ENCODE data around the gene C9.
A peak's percentile ranks its signal among the peaks of the same experiment; 100 is the strongest.
"Not testable (repeated sequence)": the region's sequence is repeated elsewhere in the genome, so short reads cannot be mapped to it uniquely, and the experiment has no call there.

C9 gene

GRCh38 chr5:39323542-39323941 lies 40.8 kb downstream of the C9 start:
- DNase-seq = no peak

- DNase-seq = no peak
Observed at GRCh38 chr5:39319395-39319794, 44.9 kb downstream of the C9 start.

GRCh38 chr5:39316464-39316863 lies 47.8 kb downstream of the C9 start:
- DNase-seq = not testable (repeated sequence)

GRCh38 chr5:39315995-39316394 lies 48.3 kb downstream of the C9 start:
- DNase-seq = no peak

GRCh38 chr5:39314591-39314990 lies 49.7 kb downstream of the C9 start:
- no peak for DNase-seq

GRCh38 chr5:39309534-39309933 lies 54.8 kb downstream of the C9 start:
- no peak for DNase-seq

GRCh38 chr5:39302472-39302871 lies 61.8 kb downstream of the C9 start:
- no peak for DNase-seq

- DNase-seq = no peak
Observed at GRCh38 chr5:39301406-39301805, 62.9 kb downstream of the C9 start.

- no peak for DNase-seq
Observed at GRCh38 chr5:39299962-39300361, 64.3 kb downstream of the C9 start.

GRCh38 chr5:39294736-39295135 lies 69.6 kb downstream of the C9 start:
- no peak for DNase-seq

- no peak for DNase-seq
Observed at GRCh38 chr5:39284552-39284951, 79.7 kb downstream of the C9 start.

- peak; percentile 68 for DNase-seq
Observed at GRCh38 chr5:39283231-39283818, 81.0 kb downstream of the C9 start.

- DNase-seq = no peak
Observed at GRCh38 chr5:39282561-39282960, 81.7 kb downstream of the C9 start.

GRCh38 chr5:39275865-39276264 lies 88.4 kb downstream of the C9 start:
- not testable (repeated sequence) for DNase-seq

GRCh38 chr5:39274398-39275085 lies 89.8 kb downstream of the C9 start:
- DNase-seq = no peak

- DNase-seq = no peak
Observed at GRCh38 chr5:39273314-39273954, 90.9 kb downstream of the C9 start.

GRCh38 chr5:39272869-39273231 lies 91.4 kb downstream of the C9 start:
- DNase-seq = not testable (repeated sequence)

GRCh38 chr5:39270225-39270848 lies 94.0 kb downstream of the C9 start:
- DNase-seq = no peak

- no peak for DNase-seq
Observed at GRCh38 chr5:39267186-39267585, 97.1 kb downstream of the C9 start.

GRCh38 chr5:39266442-39266841 lies 97.9 kb downstream of the C9 start:
- peak; percentile 26 for DNase-seq

GRCh38 chr5:39264528-39264927 lies 99.8 kb downstream of the C9 start:
- DNase-seq = no peak

- DNase-seq = no peak
Observed at GRCh38 chr5:39262981-39263380, 101.3 kb downstream of the C9 start.

GRCh38 chr5:39260095-39260494 lies 104.2 kb downstream of the C9 start:
- no peak for DNase-seq

GRCh38 chr5:39257554-39257953 lies 106.7 kb downstream of the C9 start:
- no peak for DNase-seq

All from fibroblast of skin of abdomen (primary cell).